ENCODE data around the gene BANK1. TPM values are rescaled to one million over a fixed set of nuclear protein-coding genes. Genes with fewer than 3 reads are reported as not detected.
"Not testable (repeated sequence)": the region's sequence is repeated elsewhere in the genome, so short reads cannot be mapped to it uniquely, and the experiment has no call there.

Gene BANK1
- total and polyA plus RNA-seq, 2 donors from 2014 or later: 1.8 to 7.4 TPM

DNA sequence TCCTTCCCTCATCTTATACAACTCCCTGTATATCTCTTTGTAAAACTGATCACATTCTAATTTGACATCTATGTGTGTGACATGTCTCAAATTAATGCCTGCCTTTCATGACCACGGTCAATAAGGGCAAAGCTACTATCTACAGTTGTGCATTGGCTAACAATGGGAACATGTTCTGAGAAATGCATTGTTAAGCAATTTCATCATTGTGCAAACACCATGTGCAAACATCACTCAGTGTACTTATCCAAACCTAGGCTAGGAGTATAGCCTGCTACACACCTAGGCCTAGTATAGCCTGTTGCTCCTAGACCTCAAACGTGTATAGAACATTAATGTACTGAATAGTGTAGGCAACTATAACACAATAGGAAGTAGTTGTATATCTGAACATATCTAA is 95.0 kb downstream of the BANK1 start:
- H3K27ac ChIP-seq (ENCODE audit: low read depth in 2 of 2, low read length in 2 of 2): no peak overlapping the region
- H3K27me3 ChIP-seq (ENCODE audit: control insufficient read depth, insufficient read depth, low read length): no peaks in the 10 kb centered on the region
- intact Hi-C loops (cut with DNase I): no loop called here
- H3K9me3 ChIP-seq (ENCODE audit: control insufficient read depth in 2 of 3, insufficient read depth in 1 of 3, low read length in 3 of 3): no peaks in the 10 kb centered on the region
- no peak overlapping the region for H3K4me3 ChIP-seq (ENCODE audit: low read length in 3 of 3)
- TF ChIP-seq, protein P1, sequence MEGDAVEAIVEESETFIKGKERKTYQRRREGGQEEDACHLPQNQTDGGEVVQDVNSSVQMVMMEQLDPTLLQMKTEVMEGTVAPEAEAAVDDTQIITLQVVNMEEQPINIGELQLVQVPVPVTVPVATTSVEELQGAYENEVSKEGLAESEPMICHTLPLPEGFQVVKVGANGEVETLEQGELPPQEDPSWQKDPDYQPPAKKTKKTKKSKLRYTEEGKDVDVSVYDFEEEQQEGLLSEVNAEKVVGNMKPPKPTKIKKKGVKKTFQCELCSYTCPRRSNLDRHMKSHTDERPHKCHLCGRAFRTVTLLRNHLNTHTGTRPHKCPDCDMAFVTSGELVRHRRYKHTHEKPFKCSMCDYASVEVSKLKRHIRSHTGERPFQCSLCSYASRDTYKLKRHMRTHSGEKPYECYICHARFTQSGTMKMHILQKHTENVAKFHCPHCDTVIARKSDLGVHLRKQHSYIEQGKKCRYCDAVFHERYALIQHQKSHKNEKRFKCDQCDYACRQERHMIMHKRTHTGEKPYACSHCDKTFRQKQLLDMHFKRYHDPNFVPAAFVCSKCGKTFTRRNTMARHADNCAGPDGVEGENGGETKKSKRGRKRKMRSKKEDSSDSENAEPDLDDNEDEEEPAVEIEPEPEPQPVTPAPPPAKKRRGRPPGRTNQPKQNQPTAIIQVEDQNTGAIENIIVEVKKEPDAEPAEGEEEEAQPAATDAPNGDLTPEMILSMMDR (IDR thresholded peaks at IDR 0.05; ENCODE audit: borderline replicate concordance, extremely low read depth, insufficient read depth): no peak
- H3K9ac ChIP-seq (ENCODE audit: low read length in 3 of 3): no peak overlapping the region
- DNase-seq (no peak), FAIRE-seq (no peak)
- no peaks in the 10 kb centered on the region for H3K36me3 ChIP-seq (ENCODE audit: control insufficient read depth in 2 of 3, insufficient read depth in 3 of 3, low read length in 3 of 3)
- no peaks in the 10 kb centered on the region for H3K4me1 ChIP-seq (ENCODE audit: control insufficient read depth in 2 of 3, insufficient read depth in 2 of 3, low read depth in 1 of 3, low read length in 3 of 3)

DNA sequence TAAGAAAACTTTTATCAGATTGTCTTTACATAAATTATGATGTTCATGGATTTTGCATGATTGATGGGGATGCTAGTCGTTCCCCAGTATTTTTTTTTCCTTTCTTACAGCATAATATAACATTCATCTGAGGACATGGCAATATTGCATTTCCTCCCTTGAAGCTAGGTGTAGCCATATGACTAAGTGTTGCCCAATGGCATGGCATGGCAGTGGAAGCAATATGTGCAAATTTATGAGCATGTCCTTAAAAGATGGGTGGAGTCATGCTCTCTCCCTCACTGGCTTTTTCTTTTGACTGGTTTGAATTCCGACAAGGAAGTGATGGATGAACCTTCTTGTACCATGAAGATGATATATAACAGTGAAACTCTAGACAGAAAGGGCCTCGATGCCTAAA is 96.3 kb downstream of the BANK1 start:
- peak in 1 of 5 donors; percentile 3 for DNase-seq
- Histone ChIP-seq H3K9me3 (ENCODE audit: control insufficient read depth in 2 of 3, insufficient read depth in 1 of 3, low read length in 3 of 3) (no peaks in the 10 kb centered on the region), H3K9ac (ENCODE audit: low read length in 3 of 3) (no peak overlapping the region), H3K36me3 (ENCODE audit: control insufficient read depth in 2 of 3, insufficient read depth in 3 of 3, low read length in 3 of 3) (no peaks in the 10 kb centered on the region), H3K27me3 (ENCODE audit: control insufficient read depth, insufficient read depth, low read length) (no peaks in the 10 kb centered on the region), H3K27ac (ENCODE audit: low read depth in 2 of 2, low read length in 2 of 2) (no peak overlapping the region), H3K4me3 (ENCODE audit: low read length in 3 of 3) (no peak overlapping the region), H3K4me1 (ENCODE audit: control insufficient read depth in 2 of 3, insufficient read depth in 2 of 3, low read depth in 1 of 3, low read length in 3 of 3) (no peaks in the 10 kb centered on the region)
- FAIRE-seq: no peak
- TF ChIP-seq, protein P1 (IDR thresholded peaks at IDR 0.05; ENCODE audit: borderline replicate concordance, extremely low read depth, insufficient read depth): no peak
- intact Hi-C loops (cut with DNase I): no loop called here

DNA sequence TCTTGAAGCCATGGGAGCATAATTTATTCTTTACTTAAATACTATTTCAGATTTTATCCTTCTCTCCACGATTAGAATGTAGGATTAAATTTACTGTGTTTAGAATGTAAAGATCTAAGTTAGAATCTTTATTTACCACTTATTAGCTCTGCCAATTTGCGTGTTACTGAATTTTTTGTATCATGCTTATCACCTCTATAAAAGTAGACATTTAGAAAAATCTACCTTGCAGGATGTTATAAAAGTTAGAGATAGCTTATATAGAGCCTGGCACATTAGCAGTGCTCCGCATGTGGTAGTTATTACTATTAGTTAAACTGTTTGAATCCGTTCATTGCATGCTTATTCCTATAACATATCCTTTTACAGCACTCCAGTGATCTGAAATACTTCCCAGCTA is 97.9 kb downstream of the BANK1 start:
- TF ChIP-seq, protein P1 (IDR thresholded peaks at IDR 0.05; ENCODE audit: borderline replicate concordance, extremely low read depth, insufficient read depth): no peak
- no peaks in the 10 kb centered on the region for H3K4me1 ChIP-seq (ENCODE audit: control insufficient read depth in 2 of 3, insufficient read depth in 2 of 3, low read depth in 1 of 3, low read length in 3 of 3)

DNA sequence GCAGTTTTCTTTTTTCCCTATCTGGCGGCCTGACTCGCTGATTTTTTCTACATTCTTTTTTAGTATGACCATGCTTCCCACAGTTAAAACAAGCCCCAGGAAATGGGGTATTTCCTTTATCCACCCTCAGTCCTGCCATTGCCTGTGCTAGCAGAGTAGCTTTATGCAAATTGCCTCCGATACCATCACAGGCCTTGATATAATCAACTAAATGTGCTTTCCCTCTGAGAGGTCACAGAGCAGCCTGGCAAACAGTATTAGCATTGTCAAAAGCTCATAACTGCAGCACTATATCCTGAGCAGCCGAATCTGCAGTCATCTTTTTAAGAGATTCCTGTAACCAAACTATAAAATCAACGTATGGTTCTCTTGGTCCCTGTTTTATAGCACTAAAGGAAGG is 115.0 kb downstream of the BANK1 start:
- H3K9ac ChIP-seq (ENCODE audit: low read length in 3 of 3); H3K36me3 ChIP-seq (ENCODE audit: control insufficient read depth in 2 of 3, insufficient read depth in 3 of 3, low read length in 3 of 3); H3K4me1 ChIP-seq (ENCODE audit: control insufficient read depth in 2 of 3, insufficient read depth in 2 of 3, low read depth in 1 of 3, low read length in 3 of 3); H3K27me3 ChIP-seq (ENCODE audit: control insufficient read depth, insufficient read depth, low read length); FAIRE-seq; DNase-seq; H3K27ac ChIP-seq (ENCODE audit: low read depth in 2 of 2, low read length in 2 of 2); H3K4me3 ChIP-seq (ENCODE audit: low read length in 3 of 3); intact Hi-C loops (cut with DNase I); H3K9me3 ChIP-seq (ENCODE audit: control insufficient read depth in 2 of 3, insufficient read depth in 1 of 3, low read length in 3 of 3): not testable (repeated sequence)

More for the DNA sequence above, 97.9 kb downstream of the BANK1 start:
- DNase-seq (no peak), FAIRE-seq (no peak)
- Histone ChIP-seq H3K27ac (ENCODE audit: low read depth in 2 of 2, low read length in 2 of 2) (no peak overlapping the region), H3K9ac (ENCODE audit: low read length in 3 of 3) (no peak overlapping the region), H3K4me3 (ENCODE audit: low read length in 3 of 3) (no peak overlapping the region), H3K27me3 (ENCODE audit: control insufficient read depth, insufficient read depth, low read length) (no peaks in the 10 kb centered on the region), H3K36me3 (ENCODE audit: control insufficient read depth in 2 of 3, insufficient read depth in 3 of 3, low read length in 3 of 3) (no peaks in the 10 kb centered on the region), H3K9me3 (ENCODE audit: control insufficient read depth in 2 of 3, insufficient read depth in 1 of 3, low read length in 3 of 3) (no peaks in the 10 kb centered on the region)
- intact Hi-C loops (cut with DNase I): no loop called here
